GM21723 (cell line): ENCODE measurements around the gene MLLT3.
A peak's percentile ranks its signal among the peaks of the same experiment; 100 is the strongest.

Source experiments
- ATAC-seq: cut with Tn5 transposase; IDR thresholded peaks from one replicate; pipeline ENCODE4 v1.9.1; 2021; ENCODE audit warnings: mild to moderate bottlenecking, moderate library complexity; ENCODE audit not compliant: unreplicated experiment

Gene MLLT3

DNA sequence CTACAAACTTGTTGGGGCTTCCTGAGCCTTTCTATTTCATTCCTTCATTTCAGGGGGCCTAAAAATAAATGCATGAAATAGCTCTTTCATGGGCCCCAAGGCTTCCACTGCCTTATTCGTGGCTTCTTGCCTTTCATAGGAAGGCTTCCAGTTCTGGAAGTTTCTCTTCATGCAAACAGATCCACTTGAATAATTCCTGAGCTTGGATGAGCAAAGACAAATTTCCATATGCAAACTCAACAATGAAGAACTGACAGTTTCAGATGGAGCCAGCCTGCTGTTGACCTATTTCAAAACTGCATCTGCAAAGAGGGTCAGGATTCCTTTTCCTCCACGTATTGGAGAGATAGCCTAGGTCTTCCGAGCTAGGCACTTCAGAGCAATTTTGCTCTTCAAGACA lies 142.1 kb downstream of the MLLT3 start:
- peak; percentile 29 for ATAC-seq

DNA sequence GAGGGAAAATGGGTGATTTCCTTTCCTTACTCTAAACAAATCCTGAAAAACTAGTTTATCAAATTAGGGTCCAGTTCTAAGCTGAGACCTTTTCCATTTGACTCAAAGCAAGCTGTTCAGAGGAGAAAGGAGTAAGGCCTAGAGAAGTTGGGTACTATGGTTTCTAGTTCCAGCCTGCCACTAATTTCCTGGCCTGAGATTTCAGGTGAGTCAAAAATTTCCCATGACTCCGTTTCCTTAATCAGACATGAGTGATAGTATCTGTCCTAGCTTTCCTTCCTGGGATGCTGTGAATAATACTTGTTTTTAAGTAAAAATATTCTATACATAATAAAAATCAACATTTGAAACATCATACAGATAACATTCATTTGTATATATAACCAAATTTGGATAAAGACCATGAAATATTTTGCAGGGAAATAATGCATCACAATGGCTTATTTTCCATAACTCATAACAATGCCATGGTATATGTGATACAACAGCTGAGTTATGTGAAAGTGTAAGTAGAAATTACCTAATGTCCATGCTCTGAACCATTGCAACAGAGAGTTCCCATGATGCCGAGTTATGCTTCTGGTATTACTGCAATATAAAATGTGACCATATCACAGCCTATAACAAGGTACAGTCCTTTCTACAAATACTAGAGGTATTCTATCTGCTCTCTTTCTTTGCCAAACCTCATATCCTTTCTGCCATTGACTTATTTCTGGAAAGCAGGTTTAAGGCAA lies 142.7 kb downstream of the MLLT3 start:
- ATAC-seq = peak; percentile 91

DNA sequence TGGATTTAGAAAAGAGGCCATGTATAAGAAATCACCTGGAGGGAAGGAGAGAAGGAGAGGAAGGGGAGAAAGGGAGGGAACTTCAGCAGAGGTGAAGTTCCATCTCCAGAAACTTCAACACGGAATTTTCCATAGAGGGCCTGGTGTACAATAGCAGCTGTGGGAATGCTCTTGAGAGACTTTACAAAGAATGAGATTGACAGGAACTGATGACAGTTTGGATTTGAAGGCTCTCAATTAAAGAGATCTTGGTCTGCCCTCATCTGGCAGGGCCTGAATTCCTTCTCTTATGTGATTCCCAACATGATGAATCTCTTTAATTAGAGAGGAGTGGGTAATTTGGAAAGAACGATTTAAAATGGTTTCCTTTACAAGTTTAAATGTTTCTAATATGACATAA lies 143.5 kb downstream of the MLLT3 start:
- no peak for ATAC-seq

DNA sequence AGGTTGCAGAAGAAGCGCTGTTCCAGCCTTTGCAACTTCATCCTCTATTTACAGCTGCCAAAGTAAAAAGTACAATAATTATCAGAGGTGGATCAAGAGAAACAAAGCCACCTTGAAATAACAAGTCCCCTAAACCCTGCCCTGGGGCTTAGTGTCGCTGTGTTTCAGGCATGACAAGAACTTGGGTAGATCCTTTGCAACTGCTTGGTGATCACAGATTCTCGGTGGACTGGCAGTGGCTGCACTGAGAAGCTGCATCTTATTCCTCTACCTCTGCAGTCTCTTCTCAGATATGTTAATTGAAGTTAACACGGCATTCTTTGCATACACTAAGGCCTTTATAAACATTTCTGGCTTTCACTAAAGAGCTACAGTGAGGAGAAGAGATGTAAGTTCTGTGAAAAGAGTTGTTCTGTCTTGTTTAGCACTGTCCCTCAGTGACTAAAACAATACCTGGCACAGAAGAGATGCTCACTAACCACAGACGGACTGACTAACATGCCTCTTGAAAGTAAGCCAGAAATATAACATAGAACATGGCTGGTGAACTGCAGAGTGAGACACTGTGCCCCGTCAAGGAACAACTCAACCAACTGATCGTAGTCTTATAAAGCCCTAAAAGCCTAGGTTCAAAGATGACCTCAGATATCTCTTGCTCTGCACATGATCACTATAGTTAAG lies 144.2 kb downstream of the MLLT3 start:
- ATAC-seq = no peak

DNA sequence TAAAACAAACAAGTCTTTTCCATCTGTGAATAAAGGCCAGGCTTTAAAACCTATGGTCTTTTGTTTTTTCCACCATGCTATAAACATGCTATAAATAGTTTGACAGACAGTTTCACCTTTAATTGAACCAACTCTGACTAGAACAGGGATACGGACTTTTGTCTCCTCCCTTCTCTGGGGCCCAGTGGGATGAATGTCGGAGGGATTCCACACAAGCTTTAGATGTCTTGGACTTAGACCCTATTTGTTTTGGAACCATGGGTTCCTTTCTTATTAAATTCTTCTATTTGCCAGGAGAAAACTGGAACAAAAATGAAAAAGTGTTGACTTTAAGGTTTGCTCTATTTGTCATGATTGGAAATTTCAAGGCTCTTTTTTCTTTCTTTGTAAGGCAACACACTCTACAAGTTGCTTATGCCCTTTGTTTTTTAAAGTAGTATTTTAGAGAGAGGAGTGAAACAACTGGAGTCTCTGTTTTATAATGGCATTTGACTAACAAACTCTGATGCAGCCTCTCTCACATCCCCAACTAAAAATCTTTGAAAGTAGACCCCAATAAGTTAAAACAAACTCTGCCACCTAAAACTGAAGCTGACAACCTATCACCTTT lies 145.3 kb downstream of the MLLT3 start:
- ATAC-seq = no peak

DNA sequence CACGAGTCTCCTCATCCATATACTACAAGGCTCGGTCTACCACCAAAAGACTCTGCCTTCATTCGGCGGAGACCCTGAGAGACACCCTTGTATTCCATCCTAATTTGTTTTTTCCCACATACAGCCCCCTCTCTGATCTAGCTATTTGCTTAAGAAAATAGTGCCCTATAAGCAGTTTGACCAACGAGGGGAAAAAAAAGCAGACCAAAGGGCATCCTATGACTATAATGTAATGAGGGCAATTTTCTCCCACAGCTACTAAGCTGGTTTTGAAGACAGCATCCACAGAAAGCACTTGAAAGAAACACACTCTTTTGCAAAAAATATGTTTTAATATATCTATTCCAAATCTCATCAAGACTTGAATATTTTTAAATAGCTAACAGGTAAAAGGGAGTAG lies 147.8 kb downstream of the MLLT3 start:
- ATAC-seq = no peak

DNA sequence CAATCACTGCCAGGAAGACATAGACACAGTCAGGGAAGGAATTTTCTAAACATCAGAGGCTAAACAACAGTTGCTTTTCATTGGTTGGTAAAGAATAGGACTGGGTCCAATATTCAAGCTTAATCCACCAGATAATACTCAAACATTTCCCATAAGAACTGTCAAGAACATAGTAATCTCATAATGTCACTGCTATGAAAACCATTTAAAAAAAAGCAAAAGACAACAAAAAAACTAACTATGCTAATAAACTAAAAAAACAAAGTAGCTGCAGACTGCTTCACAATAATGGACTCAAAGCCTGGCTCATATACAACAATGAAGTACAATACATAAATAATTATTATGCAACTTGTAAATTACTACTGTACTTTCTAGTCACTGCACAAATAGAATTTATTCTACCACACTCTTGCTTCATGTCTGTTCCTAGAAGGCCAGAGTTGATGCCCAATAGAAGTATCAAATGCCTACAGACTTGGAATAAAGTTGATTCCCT lies 148.7 kb downstream of the MLLT3 start:
- ATAC-seq = no peak

DNA sequence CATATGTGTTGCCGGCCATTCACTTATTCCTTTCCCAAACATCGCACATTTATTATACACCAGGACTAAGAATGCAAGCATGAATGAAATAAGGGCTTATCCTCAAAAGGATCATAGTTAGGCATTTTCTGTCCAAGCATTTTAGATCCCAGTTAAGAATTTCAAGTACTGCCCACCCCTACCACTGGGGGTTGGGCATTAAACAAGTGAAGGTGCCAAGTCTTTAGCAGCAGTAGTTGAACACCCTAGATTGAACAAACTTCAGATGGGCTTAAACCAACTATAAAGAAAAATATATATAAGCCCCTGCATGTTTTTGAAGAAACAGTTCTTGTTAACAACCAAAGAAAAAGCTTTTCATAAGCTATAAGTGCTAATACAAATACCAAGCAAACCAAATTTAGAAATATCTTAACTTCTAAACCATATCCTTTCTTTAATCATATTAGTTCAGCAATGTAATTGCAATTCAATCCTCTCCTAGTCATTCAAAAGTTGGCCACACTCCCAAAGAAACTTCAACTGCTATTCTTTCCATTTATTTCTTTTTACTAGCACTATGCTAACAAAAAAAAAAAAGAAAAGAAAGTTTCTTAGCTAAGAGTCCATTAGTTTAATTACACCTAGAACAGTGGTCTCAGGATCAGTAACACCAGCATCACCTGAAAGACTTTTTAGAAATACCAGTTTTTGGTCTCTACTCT lies 149.8 kb downstream of the MLLT3 start:
- no peak for ATAC-seq

DNA sequence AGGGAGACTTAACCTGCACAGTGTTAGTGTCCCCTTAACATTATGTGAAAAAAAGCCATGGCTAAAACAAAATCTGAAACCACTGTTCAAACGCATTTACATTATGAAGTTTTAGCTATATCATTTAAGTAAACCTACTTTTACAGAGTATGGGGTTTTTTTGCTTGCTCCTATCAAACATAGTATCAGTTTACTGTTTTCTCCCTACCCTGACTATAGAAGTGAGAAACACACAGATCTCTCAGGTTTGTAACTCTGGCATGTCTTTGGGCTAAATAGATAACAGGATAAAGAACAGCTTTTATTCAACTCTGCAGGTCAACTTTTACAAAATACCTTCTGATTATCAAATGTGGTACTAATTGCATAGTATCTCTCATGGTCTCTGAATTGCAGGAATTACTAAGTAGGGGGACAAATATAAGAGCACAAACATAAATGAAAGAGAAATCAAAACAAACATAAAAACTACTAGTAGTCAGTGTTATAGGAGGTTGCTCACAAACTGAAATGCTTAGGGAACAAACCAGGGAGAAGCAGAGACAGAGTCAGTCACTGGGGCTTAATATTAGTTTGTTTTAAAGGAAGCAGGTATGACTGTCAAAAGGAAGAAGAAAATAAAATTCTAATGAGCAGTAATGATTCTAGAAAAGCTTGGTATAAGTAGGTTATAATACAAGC lies 155.8 kb downstream of the MLLT3 start:
- ATAC-seq = no peak

DNA sequence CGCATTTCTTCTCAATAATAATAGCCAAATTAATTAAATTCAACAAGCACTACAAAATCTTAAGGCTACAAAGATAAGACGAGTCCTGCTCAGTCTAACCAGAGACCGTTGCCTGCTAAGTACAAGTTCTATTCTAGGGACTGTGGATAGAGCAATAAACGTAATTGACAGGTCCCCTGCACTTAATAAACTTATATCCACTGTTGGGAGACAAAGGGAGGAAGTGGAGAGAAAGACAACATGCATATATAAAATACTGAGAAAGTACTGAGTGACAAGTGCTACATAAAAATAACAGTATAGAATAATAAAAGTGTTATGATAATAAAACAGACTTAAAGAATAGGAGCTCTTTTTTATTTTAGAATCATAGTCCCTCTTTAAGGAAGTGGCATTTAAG lies 158.1 kb downstream of the MLLT3 start:
- ATAC-seq = no peak

DNA sequence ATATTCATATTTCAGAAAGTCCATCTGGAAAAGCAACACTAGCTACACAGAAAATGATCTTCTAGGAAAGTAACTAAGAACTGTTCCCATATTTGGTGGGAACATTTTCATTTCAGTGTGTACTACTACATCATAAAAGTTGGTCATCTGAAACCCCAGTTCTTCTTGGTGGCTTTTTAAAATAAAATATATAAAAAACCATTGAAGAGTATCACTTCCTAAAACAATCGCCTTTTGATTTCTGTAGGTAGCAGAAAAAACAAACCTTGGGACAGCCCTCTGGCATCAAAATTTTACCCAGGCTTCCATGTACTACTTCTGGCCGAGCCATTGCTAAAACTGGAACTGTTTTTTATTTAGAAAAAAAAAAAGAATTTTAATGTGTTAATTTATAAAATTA lies 158.5 kb downstream of the MLLT3 start:
- ATAC-seq = no peak

DNA sequence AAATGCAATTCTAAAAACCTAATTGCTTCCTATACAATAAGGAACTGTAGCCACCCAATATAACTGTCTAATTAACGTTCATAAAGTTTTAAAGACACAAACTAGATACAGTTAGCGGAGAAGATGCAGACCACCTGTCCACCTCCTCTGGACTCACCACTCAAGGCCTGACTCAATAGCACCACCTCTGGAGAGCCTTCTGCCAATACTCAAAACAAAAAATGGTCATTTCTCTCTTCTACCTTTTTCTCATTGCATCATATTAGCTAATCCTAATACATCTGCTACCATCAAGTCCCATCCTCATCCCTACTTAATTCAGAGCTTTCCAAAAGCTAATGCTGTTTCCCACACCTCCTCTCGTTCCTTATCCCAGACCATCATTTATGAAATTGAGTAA lies 159.9 kb downstream of the MLLT3 start:
- ATAC-seq = no peak

DNA sequence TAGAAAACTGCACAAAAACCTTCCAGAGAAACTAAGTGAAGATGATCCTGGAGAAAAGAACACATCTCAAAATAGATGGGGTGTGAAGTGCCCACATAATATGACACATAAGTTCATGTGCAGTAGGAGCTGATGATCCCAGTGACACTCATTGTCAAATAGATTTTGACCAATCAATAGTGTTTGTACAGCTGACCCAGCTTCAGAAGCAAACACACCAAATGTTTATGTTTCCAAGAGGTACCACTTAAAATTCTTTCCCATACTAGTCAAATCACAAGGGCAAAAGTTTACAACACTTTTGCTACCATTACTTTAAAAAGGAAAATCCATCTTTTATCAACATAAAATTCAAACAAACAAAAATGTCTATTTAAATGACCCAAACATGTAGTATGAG lies 175.0 kb downstream of the MLLT3 start:
- ATAC-seq = no peak

DNA sequence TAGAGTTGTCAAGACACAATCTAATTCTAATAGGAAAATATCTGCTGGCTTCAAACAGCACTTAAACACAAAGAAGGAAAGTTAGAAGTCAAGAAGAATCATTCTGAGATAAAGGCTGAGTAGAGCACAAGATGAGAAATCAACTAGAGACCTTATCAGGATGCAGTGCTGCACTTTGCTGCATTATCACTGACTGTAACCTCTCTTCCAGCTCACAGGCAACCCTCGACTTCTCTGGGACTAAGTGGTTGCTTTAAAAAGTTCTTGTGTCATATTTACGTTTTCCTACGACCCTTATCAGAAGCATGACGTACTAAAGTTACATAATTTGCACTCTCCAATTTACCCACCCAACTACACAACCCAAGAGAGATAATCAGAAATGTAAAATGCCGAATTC lies 176.1 kb downstream of the MLLT3 start:
- no peak for ATAC-seq

DNA sequence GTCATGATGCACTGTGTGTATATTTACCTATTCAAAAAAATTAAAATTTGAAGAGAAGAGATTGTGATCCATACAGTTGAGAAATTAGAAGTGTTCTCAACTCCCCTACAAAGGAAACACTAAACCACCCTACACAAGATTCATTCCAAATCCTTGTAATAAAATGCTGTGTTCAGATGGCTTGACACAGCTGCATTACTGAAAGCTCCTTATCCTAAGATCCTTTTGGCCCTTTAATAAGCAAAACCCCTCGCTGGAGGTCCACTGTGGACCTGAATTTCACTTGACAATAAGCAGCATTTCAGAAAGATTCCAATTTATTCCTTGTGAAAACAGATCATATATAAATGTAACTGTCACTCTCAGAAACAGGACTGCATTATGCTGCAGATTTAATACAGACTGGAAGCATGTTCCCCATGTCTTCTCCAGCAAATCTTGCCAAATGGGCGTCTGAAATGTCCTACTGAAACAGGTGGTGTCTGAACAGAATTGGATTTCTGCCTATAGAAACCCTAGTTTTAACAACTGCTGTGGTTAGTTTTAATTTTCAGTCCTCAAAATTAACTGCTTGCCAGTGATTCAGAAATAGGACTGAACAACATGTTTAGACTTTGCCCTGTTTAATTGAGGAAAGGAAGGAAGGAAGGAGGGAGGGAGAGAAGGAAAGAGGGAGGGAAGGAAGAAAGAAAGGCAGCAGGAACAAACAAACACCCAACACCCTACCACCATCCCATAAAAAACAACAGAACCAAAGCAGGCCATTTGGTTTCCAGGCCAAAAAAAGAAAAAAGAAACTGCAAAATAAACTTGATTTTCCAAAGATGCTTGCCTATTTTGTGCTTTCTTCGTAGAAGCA lies 179.6 kb downstream of the MLLT3 start:
- no peak for ATAC-seq

DNA sequence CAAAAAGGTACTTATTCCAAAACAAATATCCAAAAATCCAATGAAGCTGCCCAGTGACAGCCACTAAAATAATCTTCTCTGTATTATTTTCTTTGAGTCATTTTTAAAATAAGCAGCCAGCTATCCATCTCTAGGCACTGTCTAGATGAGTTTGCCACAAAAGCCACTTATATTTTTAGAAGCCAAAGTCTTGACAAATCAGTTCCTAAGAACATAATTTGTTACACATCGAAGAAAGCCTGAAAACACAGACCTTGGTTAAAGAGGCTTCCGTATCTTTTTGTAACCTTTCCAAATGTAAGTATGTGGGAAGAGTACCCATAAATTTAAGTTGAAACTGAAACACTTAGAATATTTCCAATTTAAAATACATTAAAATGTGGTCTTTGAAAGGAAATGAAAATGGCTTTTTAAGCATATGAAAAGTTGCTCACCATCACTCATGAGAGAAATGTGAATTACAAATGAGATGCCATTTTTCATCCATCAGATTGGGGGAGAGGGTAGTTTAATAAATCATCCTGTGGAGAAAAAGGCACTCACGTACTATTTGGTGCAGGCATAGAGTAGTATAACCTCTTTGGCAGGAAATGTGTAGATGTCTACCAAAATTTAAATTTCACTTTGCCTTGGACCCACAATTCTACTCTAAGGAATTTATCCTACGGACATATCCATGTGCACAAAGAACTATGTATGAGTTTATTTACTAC lies 180.4 kb downstream of the MLLT3 start:
- ATAC-seq = no peak

DNA sequence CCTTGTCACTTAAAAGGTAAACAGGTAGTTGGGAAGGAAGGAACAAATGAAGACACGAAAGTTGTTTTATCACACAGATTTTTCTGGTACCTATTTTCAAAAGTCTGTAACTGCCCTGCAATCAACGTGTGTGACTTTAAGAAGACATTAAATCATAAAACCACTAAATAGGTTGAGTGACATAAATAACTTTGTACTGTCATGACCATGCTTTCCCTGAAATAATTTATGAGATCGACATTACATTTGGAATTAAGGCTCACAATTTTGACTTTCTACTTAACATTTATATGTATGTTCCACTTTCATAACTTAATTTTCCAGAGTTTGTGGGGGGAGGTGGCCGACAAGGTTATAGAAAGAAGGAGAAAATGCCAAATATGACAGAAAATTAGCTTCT lies 181.1 kb downstream of the MLLT3 start:
- no peak for ATAC-seq

DNA sequence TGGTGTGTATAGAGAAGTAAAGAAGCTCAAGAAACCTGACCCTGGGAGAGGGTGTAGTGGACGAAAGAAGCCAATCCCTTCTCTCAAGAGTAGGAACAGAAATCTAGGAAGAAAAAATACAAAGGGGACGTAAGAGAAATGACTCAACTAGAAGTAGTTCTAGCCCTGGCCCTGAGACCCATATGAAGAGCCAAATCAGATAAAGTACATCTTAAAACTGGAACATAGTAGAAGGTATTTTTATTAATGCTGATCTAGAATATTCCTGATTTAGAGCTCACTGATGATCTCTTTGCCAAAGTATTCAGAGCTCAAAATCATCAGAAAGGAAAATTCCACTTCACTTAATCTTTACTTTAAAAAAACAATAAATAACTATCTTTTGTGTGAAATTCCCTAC lies 184.8 kb downstream of the MLLT3 start:
- ATAC-seq = no peak

DNA sequence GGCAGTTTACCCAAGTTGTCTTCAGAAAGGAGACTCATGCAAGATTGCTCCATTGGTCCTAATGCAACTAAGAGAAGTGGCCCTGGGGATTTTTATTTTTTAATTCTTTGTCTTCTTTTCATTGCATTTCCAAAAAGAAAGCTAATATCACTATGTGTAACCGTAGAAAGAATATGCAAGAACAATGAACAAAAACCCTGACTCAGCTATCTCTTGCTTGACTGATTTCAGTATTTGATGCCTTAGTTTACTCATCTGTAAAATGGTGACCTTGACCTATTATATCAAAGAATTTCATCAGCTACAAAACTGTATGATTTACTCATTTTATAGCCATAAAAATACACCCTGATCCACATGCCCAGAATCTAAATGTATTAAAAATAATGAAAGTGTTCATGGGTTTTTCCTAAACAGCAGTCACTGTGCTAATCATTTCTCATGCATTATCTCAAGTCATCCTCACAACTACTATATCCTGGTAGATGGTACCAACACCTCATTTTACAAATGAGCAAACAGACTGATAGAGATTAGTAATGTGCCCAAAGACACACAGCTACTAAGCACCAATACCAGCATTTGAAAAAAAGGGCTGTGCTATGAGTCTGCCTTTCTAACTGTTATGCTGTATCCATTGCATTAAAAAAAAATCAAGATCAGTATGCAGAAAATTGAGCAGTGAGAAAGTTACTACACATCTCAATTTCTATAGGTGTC lies 185.7 kb downstream of the MLLT3 start:
- no peak for ATAC-seq
